Endothelial cell (in vitro differentiated cells): ENCODE measurements around the gene KLHDC7A. TPM values are rescaled to one million over a fixed set of nuclear protein-coding genes. Genes with fewer than 3 reads are reported as not detected.

ENCODE experiments used
- DNase-seq: peaks from one replicate; pipeline ENCODE4 v3.0.0; 2021; ENCODE audit warnings: low spot score
- H3K27ac Mint-ChIP-seq: one replicate; pipeline ENCODE4 v1.8.0; 2021; ENCODE audit warnings: mixed read lengths, inconsistent platforms; ENCODE audit not compliant: unreplicated experiment
- H3K27me3 Mint-ChIP-seq: one replicate; pipeline ENCODE4 v1.8.0; 2021; ENCODE audit warnings: mild to moderate bottlenecking, moderate library complexity, mixed read lengths, inconsistent platforms; ENCODE audit not compliant: unreplicated experiment
- H3K36me3 Mint-ChIP-seq: one replicate; pipeline ENCODE4 v1.8.0; 2021; ENCODE audit warnings: mild to moderate bottlenecking, low read depth, mixed read lengths, inconsistent platforms; ENCODE audit not compliant: unreplicated experiment
- H3K4me1 Mint-ChIP-seq: one replicate; pipeline ENCODE4 v1.8.0; 2021; ENCODE audit warnings: mild to moderate bottlenecking, mixed read lengths, inconsistent platforms; ENCODE audit not compliant: unreplicated experiment
- H3K4me3 Mint-ChIP-seq: one replicate; pipeline ENCODE4 v1.8.0; 2021; ENCODE audit warnings: mild to moderate bottlenecking, mixed read lengths, inconsistent platforms; ENCODE audit not compliant: unreplicated experiment
- H3K9me3 Mint-ChIP-seq: one replicate; pipeline ENCODE4 v1.8.0; 2021; ENCODE audit warnings: mixed read lengths, inconsistent platforms; ENCODE audit not compliant: unreplicated experiment
- total RNA-seq: library from RNA; stranded (reverse); fragmentation: NEBNext Ultra II Directional; extraction: Animal tissue kit (Norgen Biotek cat#: 25700); gene quantifications from one replicate; pipeline ENCODE4 v1.2.1, GENCODE V29; 2021; ENCODE audit not compliant: unreplicated experiment
- TF ChIP-seq, protein P1 (sequence below): fragments of 200-600 bp; sonication (generic); IDR thresholded peaks from one replicate; pipeline ENCODE4 v1.5.0; 2021; ENCODE audit warnings: antibody characterized with exemption; ENCODE audit not compliant: unreplicated experiment

KLHDC7A gene
- total RNA-seq, 1 donor from 2014 or later, result not detected

DNA sequence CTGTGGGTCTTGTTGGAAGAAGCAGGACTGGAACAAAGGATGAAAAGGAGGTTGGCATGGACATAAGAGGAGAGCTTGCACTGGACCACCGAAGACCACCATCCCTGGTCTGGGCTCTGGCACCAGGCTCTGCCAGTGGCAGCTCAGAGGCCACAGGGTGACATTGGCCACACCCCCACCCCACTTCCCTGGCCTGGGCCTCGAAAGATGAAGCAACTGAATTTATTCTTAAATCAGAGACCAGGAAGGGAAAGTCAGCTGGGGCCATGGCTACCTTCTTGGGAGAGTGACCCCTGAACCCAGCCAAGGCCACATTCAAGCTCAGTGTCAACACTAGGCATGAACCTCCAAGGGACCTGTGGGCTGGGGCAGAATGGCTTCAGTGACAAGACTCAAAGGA, 4.0 kb downstream of the KLHDC7A start:
- TF ChIP-seq, protein P1, sequence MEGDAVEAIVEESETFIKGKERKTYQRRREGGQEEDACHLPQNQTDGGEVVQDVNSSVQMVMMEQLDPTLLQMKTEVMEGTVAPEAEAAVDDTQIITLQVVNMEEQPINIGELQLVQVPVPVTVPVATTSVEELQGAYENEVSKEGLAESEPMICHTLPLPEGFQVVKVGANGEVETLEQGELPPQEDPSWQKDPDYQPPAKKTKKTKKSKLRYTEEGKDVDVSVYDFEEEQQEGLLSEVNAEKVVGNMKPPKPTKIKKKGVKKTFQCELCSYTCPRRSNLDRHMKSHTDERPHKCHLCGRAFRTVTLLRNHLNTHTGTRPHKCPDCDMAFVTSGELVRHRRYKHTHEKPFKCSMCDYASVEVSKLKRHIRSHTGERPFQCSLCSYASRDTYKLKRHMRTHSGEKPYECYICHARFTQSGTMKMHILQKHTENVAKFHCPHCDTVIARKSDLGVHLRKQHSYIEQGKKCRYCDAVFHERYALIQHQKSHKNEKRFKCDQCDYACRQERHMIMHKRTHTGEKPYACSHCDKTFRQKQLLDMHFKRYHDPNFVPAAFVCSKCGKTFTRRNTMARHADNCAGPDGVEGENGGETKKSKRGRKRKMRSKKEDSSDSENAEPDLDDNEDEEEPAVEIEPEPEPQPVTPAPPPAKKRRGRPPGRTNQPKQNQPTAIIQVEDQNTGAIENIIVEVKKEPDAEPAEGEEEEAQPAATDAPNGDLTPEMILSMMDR, result no peak
- Mint-ChIP-seq H3K36me3 (no peaks in the 10 kb centered on the region), H3K27me3 (peaks cover 1% of the 10 kb centered on the region), H3K4me1 (peaks cover 6% of the 10 kb centered on the region), H3K9me3 (no peaks in the 10 kb centered on the region), H3K4me3 (no peak overlapping the region), H3K27ac (no peak overlapping the region)
- no peak for DNase-seq

DNA sequence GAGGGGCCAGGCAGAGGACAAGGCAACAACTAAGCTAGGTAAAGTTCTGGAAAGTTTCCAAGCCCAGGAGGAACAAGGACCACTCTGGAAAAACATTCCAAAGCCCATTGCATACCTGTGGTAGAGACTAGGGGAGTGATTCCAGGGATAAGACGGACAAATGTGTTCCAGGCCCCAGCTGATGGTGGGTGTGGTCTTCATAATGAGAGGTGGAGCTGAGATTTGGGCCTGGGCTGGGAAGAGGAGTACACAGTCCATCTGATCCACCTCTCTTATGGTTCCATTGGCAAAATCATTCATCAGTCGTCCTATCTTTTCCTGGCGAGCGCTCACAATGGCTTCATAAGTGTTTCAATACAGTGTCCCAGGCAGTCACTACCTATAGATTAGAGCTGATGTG, 4.5 kb downstream of the KLHDC7A start:
- Mint-ChIP-seq H3K9me3 (no peaks in the 10 kb centered on the region), H3K36me3 (no peaks in the 10 kb centered on the region), H3K27me3 (peaks cover 1% of the 10 kb centered on the region), H3K4me3 (no peak overlapping the region), H3K4me1 (peaks cover 5% of the 10 kb centered on the region), H3K27ac (no peak overlapping the region)
- no peak for DNase-seq
- TF ChIP-seq, protein P1, result no peak

DNA sequence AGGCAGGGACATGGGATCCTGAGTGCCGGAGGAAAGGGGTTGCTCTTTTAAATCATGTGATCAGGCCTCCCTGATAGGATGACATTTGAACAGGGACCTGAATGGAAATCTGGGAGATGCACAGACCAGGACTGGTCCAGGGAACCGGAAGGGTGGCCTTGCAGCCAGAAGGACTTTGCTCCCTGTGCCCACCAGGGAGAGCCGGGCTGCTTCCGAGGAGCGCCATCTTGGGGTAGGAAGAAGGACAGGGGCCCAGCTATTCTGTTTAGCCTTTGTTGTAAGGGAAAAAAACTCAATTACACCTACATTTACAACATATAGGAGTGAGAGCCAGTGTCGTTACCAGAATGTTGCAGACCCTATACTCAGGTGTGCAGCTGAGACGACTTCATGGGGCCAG, 5.5 kb downstream of the KLHDC7A start:
- TF ChIP-seq, protein P1, result no peak
- H3K4me3 Mint-ChIP-seq, result no peak overlapping the region
- H3K27ac Mint-ChIP-seq, result no peak overlapping the region
- H3K4me1 Mint-ChIP-seq, result no peaks in the 10 kb centered on the region
- H3K36me3 Mint-ChIP-seq, result no peaks in the 10 kb centered on the region
- H3K27me3 Mint-ChIP-seq, result peaks cover 1% of the 10 kb centered on the region
- peak; percentile 25 for DNase-seq
- no peaks in the 10 kb centered on the region for H3K9me3 Mint-ChIP-seq

DNA sequence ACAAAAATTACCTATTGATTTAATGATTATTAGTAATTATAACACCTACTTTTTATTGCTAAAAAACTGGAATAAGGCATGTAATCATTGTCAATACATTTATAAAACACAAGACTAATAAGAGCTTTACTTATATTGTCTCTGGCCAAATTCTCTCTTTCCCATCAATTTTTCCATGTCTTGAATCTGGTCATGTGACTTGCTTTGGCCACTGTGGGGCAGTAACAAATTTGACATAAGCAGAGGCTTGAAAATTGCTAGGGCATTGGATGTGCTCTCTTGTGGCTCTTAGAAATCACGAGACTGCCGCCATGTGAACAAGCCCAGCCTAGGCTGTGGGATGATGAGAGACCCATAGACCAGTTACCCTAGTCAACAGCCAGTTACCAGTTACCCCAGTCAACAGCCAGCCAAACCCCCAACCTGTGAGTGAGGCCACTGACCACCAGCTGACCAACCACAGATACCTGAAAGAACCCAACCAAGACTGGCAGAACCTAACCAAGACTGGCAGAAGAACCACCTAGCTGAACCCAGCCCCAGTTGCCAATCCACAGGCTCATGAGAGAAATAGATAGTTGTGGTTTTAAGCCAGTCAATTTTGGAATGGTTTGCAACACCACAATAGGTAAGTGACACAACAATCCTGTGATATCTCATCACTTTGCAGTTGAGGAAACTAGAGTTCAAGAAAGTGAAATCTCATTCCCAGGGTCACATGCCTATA, 8.8 kb downstream of the KLHDC7A start:
- no peak overlapping the region for H3K27ac Mint-ChIP-seq
- H3K4me1 Mint-ChIP-seq, result no peaks in the 10 kb centered on the region
- TF ChIP-seq, protein P1, result no peak
- no peaks in the 10 kb centered on the region for H3K36me3 Mint-ChIP-seq
- H3K9me3 Mint-ChIP-seq, result no peaks in the 10 kb centered on the region
- peaks cover 1% of the 10 kb centered on the region for H3K27me3 Mint-ChIP-seq
- H3K4me3 Mint-ChIP-seq, result no peak overlapping the region
- no peak for DNase-seq

DNA sequence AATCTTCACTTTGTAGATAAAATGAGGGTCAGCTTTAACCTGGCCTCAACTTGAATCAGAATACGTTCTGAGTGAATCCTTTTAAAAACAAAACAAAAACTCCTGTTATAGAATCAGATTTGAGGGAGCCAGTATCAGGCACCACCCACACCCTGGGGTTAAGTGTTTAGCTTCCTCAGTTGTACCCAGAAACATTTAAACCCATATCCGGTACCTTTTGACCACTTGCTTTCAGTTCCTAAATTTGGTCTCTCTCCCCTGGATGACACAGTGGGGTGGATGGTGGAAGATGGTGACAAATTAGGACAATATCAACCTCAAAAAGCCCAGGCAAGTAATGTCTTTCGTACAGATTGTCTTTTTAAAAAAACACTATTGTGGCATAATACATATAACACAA, 10.4 kb downstream of the KLHDC7A start:
- Mint-ChIP-seq H3K36me3 (no peaks in the 10 kb centered on the region), H3K4me3 (no peak overlapping the region), H3K4me1 (no peaks in the 10 kb centered on the region), H3K9me3 (no peaks in the 10 kb centered on the region), H3K27ac (no peak overlapping the region), H3K27me3 (no peaks in the 10 kb centered on the region)
- no peak for DNase-seq
- TF ChIP-seq, protein P1, result no peak
